ENCODE results near the gene CTSD.
"Not testable (repeated sequence)": the region's sequence is repeated elsewhere in the genome, so short reads cannot be mapped to it uniquely, and the experiment has no call there.

The CTSD gene

DNA sequence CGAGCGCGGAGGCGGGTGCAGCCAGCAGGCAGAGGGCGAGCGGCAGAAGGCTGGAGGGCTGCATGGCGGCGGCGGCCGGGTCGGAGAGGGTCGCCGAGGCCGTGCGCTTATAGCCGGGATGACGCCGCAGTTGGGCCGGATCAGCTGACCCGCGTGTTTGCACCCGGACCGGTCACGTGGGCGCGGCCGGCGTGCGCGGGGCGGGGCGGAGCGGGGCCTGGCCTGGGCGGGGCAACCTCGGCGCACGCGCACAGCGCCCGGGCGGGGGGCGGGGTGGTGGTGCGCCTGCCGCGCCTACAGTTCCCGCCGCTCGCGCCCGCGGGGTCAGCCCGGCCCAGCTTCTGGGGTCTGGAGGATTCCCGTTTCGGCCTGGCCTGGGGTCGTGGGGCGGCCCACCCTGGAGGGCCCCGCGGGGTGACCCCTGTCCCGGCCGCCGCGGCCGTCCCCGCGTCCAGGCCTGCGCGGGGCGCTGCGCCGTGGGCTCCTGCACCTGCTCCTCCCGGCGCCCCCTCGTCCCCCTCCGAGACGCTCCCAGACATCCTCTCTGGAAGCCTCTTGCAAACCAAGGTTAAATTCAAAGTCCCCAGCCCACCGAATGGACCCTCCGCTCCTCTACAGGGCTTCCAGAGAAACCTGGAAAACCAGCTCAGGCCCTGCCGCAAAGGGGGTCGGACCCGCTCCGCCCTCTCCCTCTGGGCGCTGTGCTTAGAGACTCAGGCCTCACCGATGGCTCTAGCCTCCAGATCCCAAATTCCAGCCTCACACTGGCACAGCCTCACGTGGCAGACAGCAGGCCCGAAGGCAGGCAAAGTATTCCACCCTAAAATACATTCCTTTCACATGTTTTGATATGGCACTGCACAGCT lies at the start of gene CTSD:
TSS of gene CTSD (minus strand) at position 132 of the 866 bp plus-strand sequence. CDS start at position 64, 68 bp downstream.
- DNase-seq (ENCODE audit: low spot score): peak; percentile 100

DNA sequence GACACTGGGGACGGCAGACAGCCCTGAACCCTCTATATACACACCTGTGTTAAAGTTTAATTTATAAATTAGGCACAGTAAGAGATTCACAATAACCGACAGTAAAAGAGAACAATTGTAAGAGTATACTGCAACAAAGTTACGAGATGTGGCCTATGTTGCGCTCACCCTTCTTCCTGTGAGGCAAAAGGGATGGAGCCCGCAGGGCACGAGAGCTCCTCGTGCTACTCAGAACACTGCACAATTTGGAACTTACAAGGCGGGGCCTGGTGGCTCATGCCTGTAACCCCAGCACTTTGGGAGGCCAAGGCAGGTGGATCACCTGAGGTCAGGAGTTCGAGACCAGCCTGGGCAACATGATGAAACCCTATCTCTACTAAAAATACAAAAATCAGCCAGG lies 49.6 kb upstream of the CTSD start:
- not testable (repeated sequence) for DNase-seq (ENCODE audit: low spot score)

DNA sequence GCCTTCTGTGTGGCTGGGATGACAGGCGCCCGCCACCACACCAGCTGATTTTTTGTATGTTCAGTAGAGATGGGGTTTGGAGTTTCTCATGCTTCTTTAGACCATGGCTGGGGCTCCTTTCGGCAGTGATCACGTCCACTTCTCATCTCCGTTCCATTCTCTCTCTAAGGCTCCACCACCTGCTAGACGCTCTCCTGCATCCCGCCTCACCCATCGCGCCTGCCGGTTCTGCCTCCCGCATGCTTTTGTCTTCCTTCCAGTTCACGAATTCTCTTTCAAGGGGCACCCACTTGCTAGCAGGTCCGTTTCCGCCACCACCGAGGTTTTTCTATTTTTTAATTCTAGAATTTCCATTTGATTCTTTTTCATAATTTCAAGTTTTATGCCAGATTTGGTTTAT lies 49.1 kb upstream of the CTSD start:
- DNase-seq (ENCODE audit: low spot score): no peak

DNA sequence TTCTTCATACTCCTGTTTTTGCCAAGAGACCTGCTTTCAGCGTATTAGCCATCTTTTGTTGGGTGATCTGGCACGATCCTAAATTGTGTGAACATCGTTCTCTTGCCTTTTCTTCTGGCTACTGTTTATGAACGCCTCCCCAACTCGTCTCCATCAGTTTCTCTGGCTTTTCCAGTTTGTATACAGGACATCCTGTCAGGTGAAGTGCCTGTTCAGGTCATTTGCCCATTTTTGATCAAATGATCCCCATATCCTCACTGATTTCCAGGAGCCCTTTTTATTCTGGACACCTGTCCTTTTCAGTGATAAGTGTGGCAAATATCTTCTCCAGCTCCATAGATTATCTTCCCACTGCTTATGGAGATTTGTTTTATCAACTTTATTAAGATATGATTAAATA lies 48.5 kb upstream of the CTSD start:
- no peak for DNase-seq (ENCODE audit: low spot score)

DNA sequence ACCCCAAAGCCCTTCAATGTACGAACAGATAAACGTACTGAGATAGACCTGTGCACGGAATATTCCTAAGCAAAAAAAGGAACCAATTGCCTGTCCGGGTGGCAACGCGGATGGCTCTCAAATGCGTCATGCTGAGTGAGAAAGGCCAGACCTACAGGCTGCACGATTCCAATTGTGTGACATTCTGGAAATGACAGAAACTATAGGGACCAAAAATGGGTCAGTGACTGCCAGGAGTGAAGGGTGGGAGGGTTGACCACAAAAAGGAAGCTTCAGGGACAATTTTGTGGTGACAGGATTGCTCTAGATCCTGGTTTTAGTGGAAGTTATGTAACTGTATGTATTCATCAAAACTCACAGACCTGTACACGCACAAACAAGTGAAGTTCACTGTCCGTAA lies 47.0 kb upstream of the CTSD start:
- DNase-seq (ENCODE audit: low spot score): no peak

DNA sequence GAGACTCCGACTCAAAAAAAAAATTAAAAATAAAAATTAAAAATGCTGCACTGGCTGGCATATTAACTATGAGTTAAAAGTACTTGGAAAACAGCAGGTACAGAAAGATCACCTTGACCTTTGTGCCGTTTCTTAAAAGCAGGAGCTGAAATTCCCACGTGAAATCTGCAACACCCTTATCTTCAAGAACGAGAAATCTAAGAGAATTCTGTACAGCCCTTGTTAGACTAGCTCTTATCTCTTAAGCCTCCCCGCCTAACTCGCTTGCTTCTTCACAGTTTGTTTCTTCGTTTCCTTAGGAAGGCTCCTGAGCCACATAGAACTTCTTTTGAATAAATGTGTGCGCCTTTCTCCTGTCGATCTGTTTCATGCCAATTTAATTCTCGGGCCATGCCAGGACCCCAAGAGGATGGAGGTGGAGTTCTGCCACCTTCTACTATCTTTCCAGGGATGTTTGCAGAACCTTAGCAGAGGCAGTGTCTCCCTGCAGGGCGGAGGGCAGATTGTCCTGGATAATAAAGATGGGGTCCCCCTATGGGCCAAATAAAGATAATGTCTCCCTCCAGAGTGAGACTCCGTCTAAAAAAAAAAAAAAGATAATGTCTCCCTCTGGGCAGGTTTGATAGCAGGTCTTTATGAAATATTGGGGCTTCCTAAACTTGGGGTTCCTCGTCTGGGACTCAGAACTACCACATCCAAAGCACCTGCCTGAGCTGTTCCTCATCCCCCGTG lies 43.7 kb upstream of the CTSD start:
- no peak for DNase-seq (ENCODE audit: low spot score)

DNA sequence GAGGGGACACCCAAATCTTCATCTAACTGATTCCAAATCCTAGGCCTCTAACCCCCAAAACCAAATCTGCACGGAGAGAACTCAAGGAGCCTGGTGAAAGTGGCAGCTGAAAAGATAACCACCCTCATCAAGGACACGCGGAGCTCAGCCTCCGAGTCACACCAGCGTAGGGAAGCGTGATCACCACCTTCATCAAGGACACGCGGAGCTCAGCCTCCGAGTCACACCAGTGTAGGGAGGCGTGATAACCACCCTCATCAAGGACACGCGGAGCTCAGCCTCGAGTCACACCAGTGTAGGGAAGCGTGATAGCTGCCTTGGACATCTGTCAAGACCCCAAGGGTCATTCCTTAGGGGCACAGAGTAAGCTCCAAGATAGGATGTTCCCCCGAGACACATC lies 41.8 kb upstream of the CTSD start:
- no peak for DNase-seq (ENCODE audit: low spot score)

DNA sequence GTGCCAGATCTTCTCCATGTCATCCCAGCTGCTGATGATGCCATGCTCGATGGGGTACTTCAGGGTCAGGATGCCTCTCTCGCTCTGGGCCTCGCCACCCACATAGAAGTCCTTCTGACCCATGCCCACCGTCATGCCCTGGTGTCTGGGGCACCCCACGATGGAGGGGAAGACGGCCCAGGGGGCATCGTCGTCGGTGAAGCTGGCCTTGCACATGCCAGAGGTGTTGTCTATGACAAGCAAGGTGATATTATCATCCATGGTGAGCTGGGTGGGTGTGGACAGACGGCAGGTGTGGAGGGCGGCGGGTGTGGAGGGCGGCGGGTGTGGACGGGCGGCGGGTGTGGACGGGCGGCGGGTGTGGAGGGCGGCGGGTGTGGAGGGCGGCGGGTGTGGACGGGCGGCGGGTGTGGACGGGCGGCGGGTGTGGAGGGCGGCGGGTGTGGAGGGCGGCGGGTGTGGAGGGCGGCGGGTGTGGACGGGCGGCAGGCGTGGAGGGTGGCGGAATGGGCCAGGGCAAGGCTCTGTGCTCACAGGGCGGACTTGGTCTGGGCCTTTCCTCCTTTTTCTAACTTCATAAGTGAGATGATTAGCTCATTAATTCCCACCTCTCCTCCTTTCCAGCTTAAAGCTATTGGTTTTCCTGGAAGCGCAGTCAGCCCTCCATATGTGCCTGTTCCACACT lies 40.2 kb upstream of the CTSD start:
- DNase-seq (ENCODE audit: low spot score): not testable (repeated sequence)

DNA sequence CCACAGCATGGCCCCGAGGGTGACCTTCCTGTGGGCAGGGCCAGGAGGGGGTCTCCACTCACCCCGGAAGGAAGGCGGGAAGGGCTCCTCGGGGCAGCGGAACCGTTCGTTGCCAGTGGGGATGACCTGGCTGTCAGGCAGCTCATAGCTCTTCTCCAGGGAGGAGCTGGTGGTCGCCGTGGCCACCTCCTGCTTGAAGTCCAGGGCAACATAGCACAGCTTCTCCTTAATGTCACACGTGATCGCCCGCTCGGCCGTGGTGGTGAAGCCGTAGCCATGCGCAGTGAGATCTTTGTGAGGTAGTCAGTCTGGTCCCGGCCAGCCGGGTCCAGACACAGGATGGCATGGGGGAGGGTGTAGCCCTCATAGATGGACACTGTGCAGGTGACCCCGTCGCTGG lies 39.5 kb upstream of the CTSD start:
- no peak for DNase-seq (ENCODE audit: low spot score)

DNA sequence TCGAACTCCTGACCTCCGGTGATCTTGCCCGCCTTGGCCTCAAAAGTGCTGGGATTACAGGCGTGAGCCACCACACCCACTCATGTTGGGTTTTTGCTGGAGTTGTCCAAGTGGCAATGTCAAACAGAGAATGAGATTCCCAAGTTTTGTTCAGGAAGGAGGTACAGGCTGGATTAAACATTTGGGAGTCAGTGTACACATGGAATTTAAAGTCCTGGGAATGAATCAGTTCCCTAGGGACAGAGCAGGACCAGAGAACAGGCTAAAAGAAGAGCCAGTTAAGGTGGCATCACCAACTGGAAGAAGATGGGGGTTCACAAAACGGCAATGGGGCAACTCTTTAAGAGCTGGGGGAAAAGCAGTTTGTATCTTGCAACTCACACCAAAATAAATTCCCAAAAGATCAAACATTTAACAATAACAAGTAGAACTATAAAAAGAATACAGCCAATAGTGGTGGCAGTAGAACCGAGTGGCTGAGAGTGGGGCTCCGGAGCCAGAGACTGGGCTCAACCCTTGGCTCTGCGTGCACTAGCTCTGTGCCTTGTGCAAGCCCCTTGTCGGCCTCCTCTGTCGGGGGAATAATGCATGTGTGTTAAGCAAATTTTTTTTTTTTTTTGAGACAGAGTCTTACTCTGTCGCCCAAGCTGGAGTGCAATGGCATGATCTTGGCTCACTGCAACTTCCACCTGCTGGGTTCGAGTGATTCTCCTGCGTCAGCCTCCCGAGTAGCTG lies 33.8 kb upstream of the CTSD start:
- DNase-seq (ENCODE audit: low spot score): no peak

DNA sequence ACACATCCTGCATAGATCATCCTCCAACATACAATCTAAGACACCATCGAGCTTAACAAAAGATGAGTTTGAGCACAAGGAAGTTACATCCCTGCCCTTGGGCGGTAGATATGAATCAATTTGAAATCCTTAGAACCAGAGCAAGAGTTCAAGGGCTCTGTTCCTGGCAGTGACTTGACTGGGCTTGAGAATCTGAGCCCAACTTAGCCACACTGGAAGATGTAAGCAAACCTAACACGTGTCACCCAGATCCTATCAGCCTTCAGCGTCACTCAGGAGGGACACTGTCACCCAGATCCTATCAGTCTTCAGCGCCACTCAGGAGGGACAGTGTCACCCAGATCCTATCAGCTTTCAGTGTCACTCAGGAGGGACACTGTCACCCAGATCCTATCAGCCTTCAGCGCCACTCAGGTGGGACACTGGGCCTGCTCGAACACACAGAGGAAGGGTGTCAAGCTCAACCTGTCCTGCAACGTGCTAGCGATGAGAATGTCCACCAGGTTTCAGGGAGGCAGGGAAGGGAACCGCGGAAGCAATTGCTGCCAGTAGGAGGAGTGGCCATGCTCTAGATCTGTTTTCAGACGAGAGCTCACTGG lies 32.8 kb upstream of the CTSD start:
- DNase-seq (ENCODE audit: low spot score): no peak

DNA sequence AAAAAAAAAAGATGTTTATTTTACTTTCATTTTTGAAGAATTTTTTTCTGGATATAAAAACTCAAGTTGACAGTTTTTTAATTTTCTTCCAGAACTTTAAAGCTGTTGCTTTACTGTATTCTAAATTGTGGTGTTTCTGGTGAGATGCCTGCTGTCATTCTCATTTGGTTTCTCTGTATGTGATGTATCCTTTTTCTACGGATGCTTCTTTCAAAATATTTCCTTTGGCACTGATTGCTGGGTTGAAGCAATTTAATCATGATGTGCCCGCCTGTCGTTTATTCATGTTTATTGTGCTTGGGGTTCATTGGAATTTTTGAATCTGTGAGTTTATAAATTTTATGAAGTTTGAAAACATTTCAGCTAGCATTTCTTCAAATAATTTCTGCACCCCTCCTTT lies 29.4 kb upstream of the CTSD start:
- DNase-seq (ENCODE audit: low spot score): no peak

DNA sequence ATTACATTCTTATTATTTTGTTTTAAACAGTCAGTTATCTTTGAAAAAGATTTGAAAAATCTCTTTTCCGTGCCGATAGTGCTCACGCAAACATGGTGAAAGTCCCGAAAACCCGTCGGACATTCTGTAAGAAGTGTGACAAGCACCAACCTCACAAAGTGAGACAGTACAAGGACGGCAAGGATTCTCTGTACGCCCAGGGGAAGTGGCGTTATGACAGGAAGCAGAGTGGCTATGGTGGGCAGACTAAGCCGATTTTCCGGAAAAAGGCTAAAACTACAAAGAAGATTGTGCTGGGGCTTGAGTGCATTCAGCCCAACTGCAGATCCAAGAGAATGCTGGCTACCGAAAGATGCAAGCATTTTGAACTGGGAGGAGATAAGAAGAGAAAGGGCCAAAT lies 28.7 kb upstream of the CTSD start:
- DNase-seq (ENCODE audit: low spot score): no peak

DNA sequence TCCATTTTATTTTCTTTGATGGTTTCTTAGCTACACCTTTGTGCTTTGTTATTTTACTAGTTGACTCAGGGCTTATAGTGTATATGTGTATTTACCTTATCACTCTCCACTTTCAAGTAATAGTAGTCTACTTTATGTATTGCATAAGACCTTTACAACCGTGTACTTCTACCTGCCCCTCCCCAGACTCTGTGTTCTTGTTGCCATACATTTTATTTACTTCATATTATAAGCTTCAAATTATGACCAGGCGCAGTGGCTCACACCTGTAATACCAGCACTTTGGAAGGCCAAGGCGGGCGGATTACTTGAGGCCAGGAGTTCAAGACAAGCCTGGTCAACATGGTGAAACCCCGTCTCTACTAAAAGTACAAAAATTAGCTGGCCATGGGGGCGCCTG lies 28.2 kb upstream of the CTSD start:
- DNase-seq (ENCODE audit: low spot score): no peak

DNA sequence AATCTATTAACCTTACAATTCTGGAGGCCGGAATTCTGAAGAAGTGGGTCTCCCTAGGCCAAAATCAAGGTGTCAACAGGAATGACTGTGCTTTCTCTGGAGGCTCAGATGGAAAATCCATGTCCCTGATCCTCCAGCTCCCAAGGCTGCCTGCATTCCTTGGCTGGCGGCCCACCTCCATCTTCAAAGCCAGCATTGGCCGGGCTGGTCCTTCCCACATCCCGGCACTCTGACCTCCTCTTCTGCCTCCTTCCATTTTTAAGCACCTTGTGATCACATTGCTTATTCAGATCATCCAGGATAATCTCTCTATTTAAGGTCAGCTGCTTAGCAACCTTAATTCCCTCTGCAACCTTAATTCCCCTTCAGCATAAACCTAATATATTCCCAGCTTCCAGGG lies 22.7 kb upstream of the CTSD start:
- no peak for DNase-seq (ENCODE audit: low spot score)

DNA sequence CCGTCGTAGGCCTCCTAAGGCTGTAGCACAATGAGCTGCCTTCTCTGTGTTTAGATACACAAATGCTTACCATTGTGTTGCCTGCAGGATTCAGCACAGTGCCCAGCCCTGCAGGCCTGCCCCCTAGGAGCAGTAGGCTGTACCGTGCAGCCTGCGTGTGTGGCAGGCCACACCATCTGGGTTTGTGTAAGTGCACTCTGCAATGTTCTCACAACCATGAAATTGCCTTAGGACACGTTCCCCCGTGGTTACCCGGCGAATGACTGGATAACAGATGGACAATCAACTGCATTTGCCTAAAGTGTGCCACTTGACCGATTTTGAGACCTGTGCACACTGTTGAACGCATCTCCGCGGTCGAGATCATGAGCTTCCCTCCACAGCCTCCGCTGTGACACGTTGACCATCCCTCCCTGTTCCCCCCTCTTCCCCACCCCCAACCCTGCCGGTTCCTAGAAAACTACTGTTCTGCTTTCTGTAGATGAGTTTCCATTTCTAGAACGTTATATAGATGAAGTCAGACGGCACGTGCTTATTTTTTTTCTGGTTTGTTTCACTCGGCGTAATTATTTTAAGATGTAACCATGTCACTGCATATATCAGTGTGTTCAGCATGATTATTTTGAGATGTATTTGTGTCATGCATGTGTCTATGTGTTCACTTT lies 22.2 kb upstream of the CTSD start:
- DNase-seq (ENCODE audit: low spot score): no peak

DNA sequence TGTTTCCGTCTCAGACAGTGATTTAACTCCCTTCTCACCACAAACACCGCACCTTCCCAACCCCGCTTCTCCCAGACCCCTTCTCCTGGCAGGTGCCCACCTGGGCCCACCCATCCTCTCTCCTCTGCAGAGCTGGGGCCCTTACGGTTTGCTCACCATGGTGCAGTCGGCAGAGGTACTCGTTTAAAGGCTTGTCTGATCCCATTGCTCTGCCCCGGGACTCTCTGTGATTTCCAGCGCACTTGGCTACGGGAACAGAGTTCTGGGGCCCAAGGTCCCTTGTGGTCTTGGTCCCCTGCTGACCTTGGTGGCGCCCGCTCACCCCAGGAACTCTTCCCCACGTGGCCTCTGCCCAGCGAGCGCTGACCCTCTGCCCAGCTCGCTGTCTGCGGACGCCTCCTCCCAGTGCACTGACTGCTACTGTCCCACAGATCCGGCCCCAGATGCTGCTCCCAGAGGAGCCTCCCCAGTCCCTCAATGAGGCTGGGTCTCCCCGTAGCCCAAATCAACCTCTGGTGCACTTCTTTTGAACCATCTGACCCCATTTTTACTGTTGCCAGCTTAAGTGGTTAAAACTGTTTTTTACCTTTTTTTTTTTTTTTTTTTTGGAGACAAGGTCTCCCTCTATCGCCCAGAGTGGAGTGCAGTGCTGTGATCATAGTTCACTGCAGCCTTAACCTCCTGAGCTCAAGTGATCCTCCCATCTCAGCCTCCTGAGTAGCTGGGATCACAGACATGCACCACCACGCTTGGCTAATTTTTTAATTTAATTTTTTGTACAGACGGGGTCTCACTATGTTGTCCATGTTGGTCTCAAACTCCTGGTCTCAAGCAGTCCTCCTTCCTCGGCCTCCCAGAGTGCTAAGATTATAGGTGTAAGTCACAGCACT lies 21.3 kb upstream of the CTSD start:
- DNase-seq (ENCODE audit: low spot score): no peak

DNA sequence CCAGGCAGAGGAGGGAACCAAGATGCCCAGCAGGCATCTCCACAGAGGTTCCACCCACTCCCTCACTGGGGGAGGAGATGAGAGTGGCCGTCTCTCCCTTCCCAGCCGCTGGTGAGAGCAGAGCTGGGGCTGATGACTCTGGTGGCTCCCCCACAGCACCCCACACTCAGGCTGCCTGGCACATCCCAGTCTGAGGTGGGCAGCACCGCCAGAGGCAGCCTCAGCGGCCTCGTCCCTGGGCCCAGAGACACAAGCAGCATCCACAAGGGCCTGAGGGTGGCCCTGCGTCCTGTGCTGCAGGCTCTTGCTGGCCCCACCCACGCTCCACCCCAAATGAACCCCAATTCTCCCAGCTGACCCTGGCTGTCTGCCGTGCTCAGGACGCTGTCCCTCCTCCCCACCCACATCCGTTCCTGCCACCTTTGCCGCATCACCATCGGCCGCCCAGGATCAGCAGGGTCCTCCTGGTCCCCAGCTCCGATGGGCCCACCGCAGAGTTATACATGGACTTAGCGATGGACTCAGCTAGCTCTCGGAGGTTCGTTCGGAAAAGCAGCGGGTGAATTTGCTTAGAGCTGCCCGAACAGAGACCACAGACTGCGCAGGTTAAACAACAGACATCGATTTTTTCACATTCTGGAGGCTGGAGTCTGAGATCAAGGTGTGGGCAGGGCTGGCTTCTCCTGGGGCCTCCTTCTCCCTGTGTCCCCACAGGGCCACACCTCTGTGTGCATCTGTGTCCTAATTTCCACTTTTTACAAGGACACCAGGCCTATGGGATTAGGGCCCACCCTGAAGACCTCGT lies 20.2 kb upstream of the CTSD start:
- no peak for DNase-seq (ENCODE audit: low spot score)
